Measurements from ENCODE around the gene INTS7.

- TF ChIP-seq CTCF (IDR thresholded peaks at IDR 0.05; ENCODE audit: low read depth, low read length) (no peak), POLR2A (IDR thresholded peaks at IDR 0.05; ENCODE audit: extremely low read depth, insufficient read length) (no peak)
These were observed 21.7 kb downstream of the INTS7 start for GRCh38 chr1:212013672-212014071.
